H1 (cell line): ENCODE results near the gene PEX5L. TPM values are rescaled to one million over a fixed set of nuclear protein-coding genes. Genes with fewer than 3 reads are reported as not detected.

Experiments
- CTCF ChIA-PET: fragments of 300-600 bp; sonication (Branson Sonifier 250); formaldehyde crosslinking; loops from one replicate; lab custom pipeline; 2021; ENCODE audit not compliant: partially characterized antibody; lab: Charles Lee
- POLR2A ChIA-PET: fragments of 300-600 bp; sonication (Branson Sonifier 250); formaldehyde crosslinking; loops from one replicate; lab custom pipeline; 2021; ENCODE audit warnings: inconsistent platforms; ENCODE audit not compliant: partially characterized antibody; lab: Charles Lee
- DNase-seq, 2 experiments: peaks; one replicate each; pipeline versions ENCODE4 v3.0.0 to v3.0.0-alpha.2; 2010 to 2022; ENCODE audit warnings: low spot score in 2 of 2, low read depth in 1 of 2, mixed read lengths in 1 of 2
- FAIRE-seq: peaks from 2 replicates; lab custom pipeline; 2011; peaks lifted over from hg19 to GRCh38; lab: Jason Lieb, UNC
- H2AFZ ChIP-seq: 2 replicates; pipeline ENCODE4 v1.8.1; 2012; ENCODE audit warnings: low read length, inconsistent platforms
- H2AK5ac ChIP-seq: 2 replicates; pipeline ENCODE4 v1.6.1; 2013; ENCODE audit warnings: low read depth, low read length
- H2BK120ac ChIP-seq: replicated peaks from 2 replicates; pipeline ENCODE3; 2013; ENCODE audit warnings: low read depth, low read length, inconsistent platforms
- H2BK12ac ChIP-seq: 2 replicates; pipeline ENCODE4 v1.6.1; 2013; ENCODE audit warnings: low read depth, low read length
- H2BK15ac ChIP-seq: 2 replicates; pipeline ENCODE4 v1.6.1; 2013; ENCODE audit warnings: low read length
- H2BK20ac ChIP-seq: 2 replicates; pipeline ENCODE4 v1.6.1; 2013; ENCODE audit warnings: low read length
- H2BK5ac ChIP-seq: 2 replicates; pipeline ENCODE4 v1.6.1; 2013; ENCODE audit warnings: low read depth, low read length
- H3K14ac ChIP-seq: 2 replicates; pipeline ENCODE4 v1.6.1; 2013; ENCODE audit warnings: inconsistent platforms; ENCODE audit not compliant: insufficient read length
- H3K18ac ChIP-seq: 2 replicates; pipeline ENCODE4 v1.6.1; 2013; ENCODE audit warnings: low read length; ENCODE audit errors: extremely low read depth
- H3K23ac ChIP-seq: 2 replicates; pipeline ENCODE4 v1.6.1; 2013; ENCODE audit warnings: inconsistent platforms; ENCODE audit not compliant: insufficient read length
- H3K23me2 ChIP-seq: 2 replicates; pipeline ENCODE4 v1.6.1; 2013; ENCODE audit warnings: low read depth, low read length
- H3K27ac ChIP-seq: 2 replicates; pipeline ENCODE4 v1.6.1; 2011; ENCODE audit warnings: low read depth, low read length, inconsistent platforms
- H3K27me3 ChIP-seq, 4 experiments: replicated peaks in 1 of 4; 1 replicate in 1 of 4; 2 replicates in 3 of 4; pipeline versions ENCODE4 v1.6.1 to v1.8.1; 2011 to 2013; ENCODE audit warnings: low read length in 3 of 4, mild to moderate bottlenecking in 3 of 4, inconsistent platforms in 2 of 4, mixed read lengths in 2 of 4, moderate library complexity in 1 of 4; ENCODE audit not compliant: control insufficient read depth in 3 of 4, insufficient read depth in 3 of 4; ENCODE audit errors: extremely low read depth in 1 of 4
- H3K36me3 ChIP-seq, 4 experiments: 2 replicates each; pipeline versions ENCODE4 v1.6.1 to v1.8.1; 2011 to 2013; ENCODE audit warnings: mild to moderate bottlenecking in 4 of 4, low read length in 3 of 4, moderate library complexity in 2 of 4, control low read depth in 1 of 4, inconsistent platforms in 1 of 4; ENCODE audit not compliant: insufficient read depth in 4 of 4, control insufficient read depth in 2 of 4
- H3K4ac ChIP-seq: replicated peaks from 2 replicates; pipeline ENCODE3; 2013; ENCODE audit warnings: low read length, low read depth, mixed read lengths, inconsistent platforms; ENCODE audit not compliant: insufficient read length
- H3K4me1 ChIP-seq, 4 experiments: replicated peaks in 1 of 4; 1 replicate in 1 of 4; 2 replicates in 3 of 4; pipeline versions ENCODE4 v1.6.1 to v1.8.1; 2011 to 2013; ENCODE audit warnings: low read length in 3 of 4, inconsistent platforms in 2 of 4, mixed read lengths in 1 of 4; ENCODE audit not compliant: insufficient read depth in 4 of 4, control insufficient read depth in 3 of 4
- H3K4me2 ChIP-seq, 2 experiments: 2 replicates each; pipeline versions ENCODE4 v1.6.1 to v1.8.1; 2011 to 2013; ENCODE audit warnings: low read depth in 2 of 2, low read length in 2 of 2, control low read depth in 1 of 2, inconsistent platforms in 1 of 2, mild to moderate bottlenecking in 1 of 2; ENCODE audit not compliant: insufficient read depth in 1 of 2
- H3K4me3 ChIP-seq, 4 experiments: fragments of 200-600, 300-600 bp in 1 of 4; sonication (generic), shearing (Covaris generic), sonication (Bioruptor Twin) in 1 of 4; 2 replicates each; pipeline versions ENCODE4 v1.5.1 to v1.8.1; 2011 to 2016; ENCODE audit warnings: low read length in 4 of 4, low read depth in 3 of 4, control low read depth in 2 of 4, inconsistent platforms in 2 of 4, mild to moderate bottlenecking in 2 of 4, mixed read lengths in 1 of 4, moderate library complexity in 1 of 4; ENCODE audit not compliant: insufficient read depth in 2 of 4; ENCODE audit errors: extremely low read depth in 1 of 4
- H3K56ac ChIP-seq: replicated peaks from 2 replicates; pipeline ENCODE3; 2013; ENCODE audit warnings: low read depth, mild to moderate bottlenecking, mixed read lengths, low read length, inconsistent platforms; ENCODE audit not compliant: insufficient read length
- H3K79me1 ChIP-seq: 2 replicates; pipeline ENCODE4 v1.6.1; 2013; ENCODE audit warnings: low read depth, low read length, control low read depth
- H3K79me2 ChIP-seq, 2 experiments: 2 replicates each; pipeline versions ENCODE4 v1.6.1 to v1.8.1; 2012 to 2013; ENCODE audit warnings: low read length in 2 of 2, mild to moderate bottlenecking in 2 of 2, inconsistent platforms in 1 of 2; ENCODE audit not compliant: insufficient read depth in 2 of 2, control insufficient read depth in 1 of 2
- H3K9ac ChIP-seq, 4 experiments: replicated peaks in 1 of 4; 1 replicate in 1 of 4; 2 replicates in 3 of 4; pipeline versions ENCODE4 v1.6.1 to v1.8.1; 2011 to 2013; ENCODE audit warnings: low read depth in 3 of 4, low read length in 3 of 4, control low read depth in 2 of 4, mild to moderate bottlenecking in 2 of 4, moderate library complexity in 2 of 4, inconsistent platforms in 1 of 4; ENCODE audit errors: extremely low read depth in 1 of 4
- H3K9me3 ChIP-seq, 2 experiments: 2 replicates each; pipeline versions ENCODE4 v1.6.1 to v1.8.1; 2012 to 2013; ENCODE audit warnings: mild to moderate bottlenecking in 2 of 2, moderate library complexity in 2 of 2, control low read depth in 1 of 2, inconsistent platforms in 1 of 2, low read depth in 1 of 2, low read length in 1 of 2, mixed read lengths in 1 of 2; ENCODE audit not compliant: insufficient read depth in 2 of 2
- H4K20me1 ChIP-seq, 2 experiments: replicated peaks in 1 of 2; 2 replicates each; pipeline versions ENCODE3 to v1.8.1; 2011 to 2013; ENCODE audit warnings: inconsistent platforms in 2 of 2, low read length in 2 of 2, mild to moderate bottlenecking in 1 of 2; ENCODE audit not compliant: insufficient read depth in 2 of 2, control insufficient read depth in 1 of 2
- H4K5ac ChIP-seq: 2 replicates; pipeline ENCODE4 v1.6.1; 2013; ENCODE audit warnings: low read length, low read depth, mixed read lengths, inconsistent platforms; ENCODE audit not compliant: insufficient read length
- H4K8ac ChIP-seq: 2 replicates; pipeline ENCODE4 v1.8.0; 2013; ENCODE audit warnings: mild to moderate bottlenecking, moderate library complexity, low read length, inconsistent platforms; ENCODE audit not compliant: insufficient read depth; ENCODE audit errors: extremely low read depth
- H4K91ac ChIP-seq: replicated peaks from 2 replicates; pipeline ENCODE3; 2013; ENCODE audit warnings: low read length, mixed read lengths, inconsistent platforms; ENCODE audit not compliant: insufficient read length
- BACH1 ChIP-seq: IDR thresholded peaks from 2 replicates; pipeline ENCODE4 v1.6.1; 2012; ENCODE audit warnings: low read length, improper control_type of control experiment
- CBX5 ChIP-seq: fragments of 300-800, 300-1000 bp; sonication (generic); IDR thresholded peaks from 2 replicates; pipeline ENCODE4 v1.7.1; 2016; ENCODE audit warnings: antibody characterized with exemption, low read length, low read depth
- CBX8 ChIP-seq: fragments of 300-800, 300-1000 bp; sonication (generic); IDR thresholded peaks from 2 replicates; pipeline ENCODE4 v1.7.1; 2016; ENCODE audit warnings: low read depth, low read length, borderline replicate concordance
- GABPA ChIP-seq: IDR thresholded peaks from 2 replicates; pipeline ENCODE4 v1.6.1; 2011; ENCODE audit warnings: mild to moderate bottlenecking, low read length, moderate library complexity, borderline replicate concordance; ENCODE audit not compliant: insufficient read depth
- HDAC6 ChIP-seq: IDR thresholded peaks from one replicate; pipeline ENCODE4 v1.7.1; 2012; ENCODE audit warnings: low read depth, mild to moderate bottlenecking, inconsistent platforms, low read length, moderate library complexity
- KDM1A ChIP-seq: fragments of 200-600, 300-600 bp; sonication (generic); IDR thresholded peaks from 2 replicates; pipeline ENCODE4 v1.7.1; 2016; ENCODE audit warnings: mild to moderate bottlenecking, low read length, borderline replicate concordance
- KDM4A ChIP-seq: IDR thresholded peaks from one replicate; pipeline ENCODE4 v1.7.1; 2012; ENCODE audit warnings: low read depth, mild to moderate bottlenecking, moderate library complexity, low read length, inconsistent platforms; ENCODE audit not compliant: severe bottlenecking
- RFX5 ChIP-seq: IDR thresholded peaks from 2 replicates; pipeline ENCODE4 v1.6.1; 2011; ENCODE audit warnings: low read depth, low read length, improper control_type of control experiment, borderline replicate concordance
- RNF2 ChIP-seq: fragments of 200-900, 300-1000 bp; sonication (generic); IDR thresholded peaks from 2 replicates; pipeline ENCODE4 v1.7.1; 2016; ENCODE audit warnings: borderline replicate concordance, low read depth, mild to moderate bottlenecking, antibody characterized with exemption, low read length; ENCODE audit not compliant: poor library complexity, severe bottlenecking; ENCODE audit errors: missing control alignments
- SP1 ChIP-seq: IDR thresholded peaks from 2 replicates; pipeline ENCODE4 v1.6.1; 2011; ENCODE audit warnings: low read depth, low read length
- SRF ChIP-seq: IDR thresholded peaks from 2 replicates; pipeline ENCODE4 v1.6.1; 2011; ENCODE audit warnings: mild to moderate bottlenecking, low read depth, low read length, moderate library complexity
- TBP ChIP-seq: IDR thresholded peaks from 2 replicates; pipeline ENCODE4 v1.6.1; 2011; ENCODE audit warnings: low read depth, low read length, improper control_type of control experiment
- TEAD4 ChIP-seq: IDR thresholded peaks from 2 replicates; pipeline ENCODE4 v1.6.1; 2012; ENCODE audit warnings: low read depth, low read length, inconsistent platforms, mixed read lengths
- WGBS, 2 experiments: shearing (Covaris generic) in 1 of 2; methylation state at CpG; one replicate each; pipeline versions ENCODE4 v1.1.6 to v1.1.7; 2013 to 2015; ENCODE audit warnings: low lambda C conversion rate in 2 of 2, mixed read lengths in 2 of 2, inconsistent platforms in 1 of 2, low coverage in 1 of 2, missing lambda C conversion rate in 1 of 2; ENCODE audit not compliant: insufficient replicate concordance in 2 of 2, insufficient coverage in 1 of 2, insufficient read length in 1 of 2; ENCODE audit errors: extremely low coverage in 1 of 2, missing lambda C conversion rate in 1 of 2; 5-methylcytosine and 5-hydroxymethylcytosine counted together
- polyA plus RNA-seq, 7 experiments: library from polyadenylated mRNA; depleted of rRNA in 3 of 7; stranded (reverse) in 5 of 7; unstranded in 2 of 7; fragments of >200 nt in 5 of 7; fragments of 200-250 nt in 2 of 7; gene quantifications; 1 replicate in 5 of 7; 2 replicates in 1 of 7; 4 replicates in 1 of 7; pipeline versions ENCODE4 v1.2.1 to v1.2.3, GENCODE V29; 2011 to 2013; ENCODE audit warnings: missing spikeins in 2 of 7, mixed read lengths in 2 of 7
- total RNA-seq: library from RNA; stranded (reverse); fragmentation: NEBNext Ultra II Directional; extraction: Animal tissue kit (Norgen Biotek cat#: 25700); gene quantifications from 2 replicates; pipeline ENCODE4 v1.2.1, GENCODE V29; 2021
- TF ChIP-seq, protein P1 (sequence below): IDR thresholded peaks from 2 replicates; pipeline ENCODE4 v1.6.1; 2011; ENCODE audit warnings: low read depth, mild to moderate bottlenecking, low read length; ENCODE audit not compliant: insufficient read depth

PEX5L gene
- total and polyA plus RNA-seq, 2 of the 8 experiments (the other 6 are each of a cell fraction or from before 2014, with no cell fraction given) = 0.80 to 4.2 TPM

DNA sequence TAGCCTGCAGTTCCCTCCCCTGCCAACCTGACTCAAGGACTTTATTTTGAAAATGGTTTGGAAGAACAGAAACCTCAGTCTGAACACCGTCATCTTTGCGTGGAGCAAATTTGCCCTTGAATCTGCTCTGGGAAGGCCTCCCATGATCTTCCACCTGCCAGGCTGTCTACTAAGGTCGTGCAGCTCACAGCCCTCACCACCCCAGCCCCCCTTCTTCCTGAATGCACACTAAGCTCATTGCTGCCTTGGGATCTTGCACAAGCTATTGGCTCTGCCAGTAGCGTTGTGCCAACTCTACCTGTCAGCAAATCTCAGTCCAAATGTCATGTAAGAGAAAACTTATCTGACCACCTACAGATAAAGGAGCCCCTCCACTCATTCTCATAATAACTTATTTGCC, 242.4 kb downstream of the PEX5L start:
- Histone ChIP-seq H2BK15ac (no peak overlapping the region), H3K27me3 (no peaks in the 10 kb centered on the region)
- POLR2A ChIA-PET = interaction anchor here (1.0 kb wide), 1 partner anchor 806 kb away, joined by 3 read pairs; no protein-coding TSS in a partner anchor
- TF ChIP-seq GABPA = no peak
- no peak for TF ChIP-seq RFX5
- TF ChIP-seq BACH1 = no peak
- no peak for TF ChIP-seq HDAC6
- TF ChIP-seq SP1 = no peak
- no peak for TF ChIP-seq CBX8
- TF ChIP-seq TBP = no peak
- TF ChIP-seq SRF = no peak
- no peak for TF ChIP-seq KDM1A
- TF ChIP-seq, protein P1, sequence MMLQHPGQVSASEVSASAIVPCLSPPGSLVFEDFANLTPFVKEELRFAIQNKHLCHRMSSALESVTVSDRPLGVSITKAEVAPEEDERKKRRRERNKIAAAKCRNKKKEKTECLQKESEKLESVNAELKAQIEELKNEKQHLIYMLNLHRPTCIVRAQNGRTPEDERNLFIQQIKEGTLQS = no peak
- no peak for TF ChIP-seq KDM4A
- no peak for TF ChIP-seq RNF2
- TF ChIP-seq TEAD4 = no peak
- TF ChIP-seq CBX5 = no peak

More for the DNA sequence above, 242.4 kb downstream of the PEX5L start:
- Histone ChIP-seq H3K79me2 (no peaks in the 10 kb centered on the region), H3K36me3 (no peaks in the 10 kb centered on the region), H2AK5ac (no peak overlapping the region), H3K27ac (no peak overlapping the region), H3K23ac (no peak overlapping the region), H3K56ac (no peak overlapping the region), H2BK20ac (no peak overlapping the region), H4K8ac (no peak overlapping the region), H4K91ac (no peak overlapping the region), H2BK5ac (no peak overlapping the region), H3K4me3 (no peak overlapping the region), H2BK120ac (no peak overlapping the region), H3K79me1 (no peaks in the 10 kb centered on the region), H3K9ac (no peak overlapping the region), H3K4me1 (no peaks in the 10 kb centered on the region), H2BK12ac (no peak overlapping the region), H3K23me2 (no peaks in the 10 kb centered on the region), H3K4ac (no peak overlapping the region), H4K20me1 (no peaks in the 10 kb centered on the region), H3K9me3 (no peaks in the 10 kb centered on the region), H3K4me2 (no peak overlapping the region), H3K14ac (no peak overlapping the region), H2AFZ (no peak overlapping the region), H4K5ac (no peak overlapping the region), H3K18ac (no peak overlapping the region)
- no peak for FAIRE-seq
- DNase-seq = no peak
- WGBS, 2 experiments = 90% methylated on average over 4 of the region's 4 CpGs; no CpG with 5 or more reads in 1 of the 2 experiments
- CTCF ChIA-PET = interaction anchor here (0.6 to 4.2 kb wide), 7 partner anchors 14 to 814 kb away, joined by 3 to 17 read pairs (median 3); no protein-coding TSS in a partner anchor
